ENCODE data around the gene SLC9A6.

GRCh38 chrX:136047016-136047642 lies 61.9 kb downstream of the SLC9A6 start:
- TF ChIP-seq POLR2AphosphoS5 (IDR thresholded peaks at IDR 0.05; ENCODE audit: low read depth, low read length) = no peak
- TF ChIP-seq POLR2A (IDR thresholded peaks at IDR 0.05; ENCODE audit: low read depth, low read length) = no peak

All from GM12891 (cell line).